CD4-positive, alpha-beta T cell treated with Interleukin-4 for 4 hours (primary cell): ENCODE results near the gene IFFO2.
"Not testable (repeated sequence)": the region's sequence is repeated elsewhere in the genome, so short reads cannot be mapped to it uniquely, and the experiment has no call there.

Source experiments
- DNase-seq: peaks from one replicate; pipeline ENCODE4 v3.0.0-alpha.2; 2020

The IFFO2 gene

GRCh38 chr1:18917071-18917799 is 39.2 kb downstream of the IFFO2 start:
- no peak for DNase-seq

- no peak for DNase-seq
Measured at GRCh38 chr1:18915341-18915740, 41.1 kb downstream of the IFFO2 start.

DNA sequence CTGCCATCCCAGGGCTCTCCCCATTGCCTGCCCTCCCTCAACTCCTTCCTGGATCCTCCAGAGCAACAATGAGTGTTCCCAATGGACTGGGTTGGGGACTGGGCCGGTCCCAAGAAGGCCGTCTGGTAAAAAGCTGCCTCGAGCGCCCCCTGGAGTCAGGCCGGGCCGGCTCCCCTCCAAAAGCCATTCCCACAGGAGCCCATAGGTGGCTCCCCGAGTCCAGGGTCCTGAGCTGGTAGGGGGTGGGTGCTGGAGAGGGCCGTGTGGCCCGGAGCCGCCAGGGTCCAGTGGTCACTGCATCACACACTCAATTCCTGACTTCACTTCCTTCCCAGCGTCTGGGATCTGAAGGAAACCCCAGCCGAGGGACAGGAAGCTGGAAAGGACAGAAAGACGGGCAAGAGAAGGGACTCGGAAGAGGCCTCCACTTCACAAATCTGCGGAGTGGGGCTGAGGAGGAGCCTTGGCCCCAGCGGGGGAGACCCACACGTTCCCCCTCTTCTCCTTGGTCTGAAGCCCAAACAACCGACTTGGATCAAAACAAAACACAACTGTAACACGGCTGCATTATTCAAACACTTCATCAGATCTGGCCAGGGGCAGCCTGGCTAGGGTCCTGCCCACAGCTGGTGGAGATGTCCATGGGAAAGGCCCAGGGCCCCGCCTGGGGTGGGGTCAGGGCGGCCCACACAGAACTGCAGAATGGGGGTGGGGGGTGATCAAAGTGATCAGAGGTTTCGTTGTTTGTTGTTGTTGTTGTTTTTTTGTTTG is 43.2 kb downstream of the IFFO2 start:
- DNase-seq, result peak; percentile 58

DNA sequence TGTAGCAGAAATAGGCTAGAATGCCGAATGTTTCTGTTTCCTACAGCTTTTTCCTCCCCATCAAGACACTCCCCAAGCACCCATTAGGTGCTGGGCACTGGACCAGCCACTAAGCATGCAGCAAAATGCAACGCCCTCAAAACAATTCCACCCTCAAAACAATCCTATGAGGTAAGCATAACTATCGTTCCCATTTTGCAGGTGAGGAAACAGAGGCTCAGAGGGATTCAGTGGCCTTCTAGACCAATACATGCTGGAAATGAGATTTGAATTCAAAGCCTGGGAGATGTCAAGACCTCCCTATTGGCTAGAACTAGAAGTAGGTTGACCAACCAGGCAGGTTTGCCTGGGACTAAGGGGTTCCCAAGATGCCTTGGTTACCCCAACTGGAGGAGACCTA is 43.9 kb downstream of the IFFO2 start:
- no peak for DNase-seq

GRCh38 chr1:18908911-18909771 is 47.3 kb downstream of the IFFO2 start:
- DNase-seq, result no peak

DNA sequence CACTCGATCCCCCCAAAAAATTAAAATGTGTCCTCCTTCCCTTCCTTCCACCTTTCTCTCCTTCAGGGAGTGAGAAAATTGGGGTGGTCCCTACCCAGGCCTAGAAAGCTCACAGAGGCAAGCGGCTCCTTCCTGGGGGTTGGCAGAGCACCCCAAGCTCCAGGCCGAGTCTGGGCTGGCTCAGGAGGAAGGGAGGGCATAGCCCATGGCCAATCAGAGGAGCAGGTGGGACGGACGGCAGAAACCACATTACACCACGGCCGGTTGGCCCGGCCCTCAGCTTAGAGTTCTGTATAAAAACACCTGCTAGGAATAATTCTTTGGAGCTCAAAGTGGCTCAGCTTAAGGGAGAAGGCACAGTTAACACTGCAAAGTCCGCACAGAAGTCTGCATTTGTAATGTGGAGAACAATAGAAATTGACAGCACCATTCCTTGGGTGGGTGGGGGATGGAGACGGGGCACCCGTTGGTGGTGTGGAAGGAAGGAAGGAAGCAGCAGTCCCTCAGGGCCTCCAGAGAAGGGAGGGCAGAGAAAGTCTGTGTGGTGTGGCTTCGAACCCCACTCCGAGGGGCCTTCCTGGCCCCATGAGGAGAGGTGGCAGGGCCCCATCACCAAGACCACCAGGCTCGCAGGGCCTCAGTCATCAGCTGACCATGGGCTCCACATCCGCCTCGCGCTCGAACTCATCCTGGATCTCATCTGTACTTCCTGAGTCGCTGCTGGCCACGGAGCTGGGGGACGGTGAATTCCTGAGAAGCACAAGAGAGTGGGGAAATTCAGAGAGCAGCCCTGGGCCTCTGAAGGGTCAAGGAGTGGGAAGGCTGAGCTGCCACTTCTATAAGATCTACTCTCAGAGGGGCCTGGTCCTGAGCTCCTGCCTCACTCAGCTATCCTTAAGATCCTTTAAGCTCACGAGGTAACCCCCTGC is 48.3 kb downstream of the IFFO2 start:
- DNase-seq, result no peak

DNA sequence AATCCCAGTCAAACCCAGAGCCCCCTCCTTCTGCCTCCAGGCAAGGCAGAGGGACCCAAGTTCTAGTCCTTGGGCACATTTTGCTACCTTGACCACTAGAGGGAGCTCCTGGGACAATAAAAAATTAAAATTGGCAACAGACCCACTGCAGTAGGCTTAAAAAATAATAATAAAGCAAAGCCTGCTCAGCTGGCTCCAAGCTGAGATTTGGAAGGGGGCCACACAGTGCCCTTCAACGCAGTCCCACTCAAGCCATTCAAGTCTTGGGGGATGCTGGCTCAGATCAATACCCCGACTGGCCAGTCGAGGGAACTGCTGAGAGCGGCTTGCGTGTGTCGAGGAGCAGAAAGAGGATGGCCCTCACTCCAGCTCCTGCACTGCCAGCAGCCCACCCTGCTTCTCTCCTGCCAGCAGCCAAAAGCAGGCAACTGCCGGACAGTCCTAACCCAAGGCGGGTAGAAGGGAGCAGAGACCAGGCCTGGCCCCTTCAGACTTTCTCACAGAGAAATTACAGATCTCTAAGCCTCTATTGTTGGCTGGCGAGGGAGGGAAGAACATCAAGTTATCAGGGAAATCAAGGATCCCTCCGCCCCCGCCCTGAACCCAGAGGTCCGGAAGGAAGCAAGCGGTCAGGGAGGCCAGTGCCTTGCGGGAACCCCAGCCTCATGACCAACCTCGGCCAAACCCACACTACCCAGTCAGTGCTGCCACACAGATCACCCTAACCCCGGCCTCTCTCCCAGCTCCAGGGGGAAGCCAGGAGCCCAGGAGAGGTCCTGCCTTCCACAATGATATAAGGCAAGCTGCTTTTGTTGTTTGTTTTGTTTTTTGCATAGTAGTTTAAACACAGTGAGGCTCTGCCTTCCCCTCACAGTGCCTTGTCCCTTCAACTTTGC is 49.2 kb downstream of the IFFO2 start:
- peak; percentile 77 for DNase-seq

DNA sequence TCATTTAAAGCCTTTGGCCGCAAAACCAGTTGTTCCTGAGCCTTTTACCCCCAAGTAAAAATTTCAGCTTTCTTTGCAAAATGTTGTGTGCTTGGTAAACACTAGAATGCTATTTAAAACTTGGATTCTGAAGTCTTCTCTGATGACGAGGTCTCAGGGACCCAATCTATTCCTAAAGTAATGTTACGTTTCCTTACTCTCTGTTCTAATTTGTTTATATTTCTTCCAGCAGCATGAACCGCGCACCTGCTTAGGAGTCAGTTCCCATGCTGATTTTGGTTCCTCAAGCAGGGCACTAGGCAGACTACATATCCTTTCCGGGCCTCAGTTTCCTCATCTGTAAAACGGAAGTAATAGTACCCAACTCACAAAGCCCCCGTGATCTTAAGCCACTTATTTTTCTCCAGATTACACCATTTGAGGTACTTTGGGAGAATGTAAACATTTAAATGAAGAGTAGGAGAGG is 53.2 kb downstream of the IFFO2 start:
- no peak for DNase-seq

DNA sequence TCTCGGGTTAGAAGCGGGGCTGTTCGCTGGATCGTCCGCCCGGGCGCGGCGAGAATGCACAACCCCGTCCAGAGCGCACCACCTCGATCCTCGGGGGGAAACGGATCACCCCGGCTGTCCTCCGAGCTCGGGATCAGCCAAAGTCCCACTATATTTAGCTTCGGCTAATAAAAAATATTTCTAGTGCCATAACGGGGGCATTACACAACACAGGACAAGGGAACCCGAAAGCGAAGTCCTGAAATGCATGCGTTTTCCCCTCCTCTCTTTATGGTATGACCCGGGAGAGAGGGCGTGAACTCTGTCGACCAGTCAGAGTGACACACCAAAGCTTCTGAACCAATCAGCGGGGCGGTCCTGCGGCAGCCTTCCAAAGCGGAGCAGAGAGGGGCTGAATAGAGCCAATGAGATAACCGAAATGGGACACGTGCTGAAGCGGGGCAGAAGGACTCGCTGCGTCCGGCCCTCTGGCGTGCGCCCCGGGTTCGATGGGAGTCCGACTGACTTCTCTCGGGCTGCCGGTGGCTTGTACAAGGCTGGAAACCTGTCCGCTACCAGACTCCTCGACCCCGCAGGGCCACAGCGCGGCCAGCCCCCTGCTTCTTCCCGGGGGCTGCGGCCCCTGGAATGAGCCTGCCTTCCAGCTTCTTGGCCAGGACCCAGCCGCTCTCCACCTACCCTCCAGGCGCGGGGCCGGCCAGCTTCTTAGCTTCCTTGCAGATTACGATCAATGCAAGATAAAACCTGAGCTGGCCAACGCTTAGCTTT is 53.8 kb downstream of the IFFO2 start, which contains the start of gene ALDH4A1:
Gene ALDH4A1 (minus strand): TSS at position 33 of the 768 bp plus-strand sequence. CDS start 32 bp downstream, at position 1.
- DNase-seq, result peak; percentile 96

DNA sequence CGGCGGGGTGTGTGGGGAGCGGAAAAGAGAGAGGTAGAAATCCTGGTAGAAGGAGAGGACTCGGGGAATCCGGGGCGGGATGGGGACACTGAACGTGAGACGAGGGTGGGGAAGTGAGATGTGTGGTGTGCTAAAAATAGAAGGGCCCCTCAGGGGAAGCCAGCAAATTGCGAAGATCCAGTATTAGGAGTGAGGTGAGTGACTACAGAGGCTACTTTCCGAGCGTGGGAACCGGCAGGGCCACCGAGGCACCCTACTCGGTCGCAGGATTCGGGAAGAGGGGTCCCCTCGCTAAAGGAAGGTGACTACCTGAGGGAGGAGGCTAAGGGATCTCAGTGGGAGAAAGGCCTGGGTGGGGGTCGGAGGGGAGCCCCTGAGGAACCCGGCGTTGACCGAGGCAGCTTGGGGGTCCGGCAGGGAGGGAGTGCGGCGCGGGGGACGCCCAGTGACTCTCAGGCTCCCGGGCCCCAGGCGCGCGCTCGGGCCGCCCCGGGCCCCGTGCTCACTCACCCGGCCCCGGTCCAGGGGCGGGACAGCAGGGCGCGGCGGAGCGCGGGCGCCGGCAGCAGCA is 54.4 kb downstream of the IFFO2 start:
- no peak for DNase-seq

GRCh38 chr1:18901147-18901951 is 55.1 kb downstream of the IFFO2 start:
- DNase-seq, result no peak

GRCh38 chr1:18900303-18900841 is 56.1 kb downstream of the IFFO2 start:
- no peak for DNase-seq

GRCh38 chr1:18899363-18900049 is 57.0 kb downstream of the IFFO2 start:
- no peak for DNase-seq

- no peak for DNase-seq
Measured at GRCh38 chr1:18898567-18898966, 57.9 kb downstream of the IFFO2 start.

DNA sequence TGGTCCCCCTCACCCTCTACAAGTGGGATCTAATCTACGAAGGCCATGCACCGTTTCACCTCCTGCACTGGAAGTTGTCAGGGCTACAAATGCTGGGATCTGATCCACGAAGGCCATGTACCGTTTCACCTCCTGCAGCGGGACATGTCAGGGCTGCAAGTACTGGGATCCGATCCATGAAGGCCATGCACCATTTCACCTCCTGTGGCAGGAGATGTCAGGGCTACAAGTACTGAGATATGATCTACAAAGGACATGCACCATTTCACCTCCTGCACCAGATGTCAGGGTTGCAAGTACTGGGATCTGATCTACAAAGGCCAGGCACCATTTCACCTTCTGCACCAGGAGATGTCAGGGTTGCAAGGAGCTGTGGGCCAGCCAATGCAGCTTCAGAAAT is 61.2 kb downstream of the IFFO2 start:
- no peak for DNase-seq

DNA sequence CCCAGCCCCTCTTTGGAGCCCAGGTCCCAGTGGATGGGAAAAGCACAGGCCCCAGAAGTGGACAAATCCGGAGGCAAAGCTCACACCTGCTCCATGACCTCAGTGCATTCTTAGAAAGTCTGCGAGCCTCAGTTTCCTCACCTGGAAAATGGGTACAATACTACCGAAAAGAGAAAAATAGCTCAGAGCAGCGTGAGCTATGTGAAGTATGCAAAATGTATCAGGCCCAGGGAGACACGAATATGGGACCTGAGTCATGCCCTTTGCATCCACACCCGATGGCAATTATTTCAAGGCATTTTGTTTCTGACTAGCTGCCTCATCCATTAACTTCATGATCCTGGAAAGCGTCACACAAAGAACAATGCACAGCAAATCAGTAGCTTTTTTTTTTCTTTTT is 63.4 kb downstream of the IFFO2 start:
- DNase-seq, result no peak

DNA sequence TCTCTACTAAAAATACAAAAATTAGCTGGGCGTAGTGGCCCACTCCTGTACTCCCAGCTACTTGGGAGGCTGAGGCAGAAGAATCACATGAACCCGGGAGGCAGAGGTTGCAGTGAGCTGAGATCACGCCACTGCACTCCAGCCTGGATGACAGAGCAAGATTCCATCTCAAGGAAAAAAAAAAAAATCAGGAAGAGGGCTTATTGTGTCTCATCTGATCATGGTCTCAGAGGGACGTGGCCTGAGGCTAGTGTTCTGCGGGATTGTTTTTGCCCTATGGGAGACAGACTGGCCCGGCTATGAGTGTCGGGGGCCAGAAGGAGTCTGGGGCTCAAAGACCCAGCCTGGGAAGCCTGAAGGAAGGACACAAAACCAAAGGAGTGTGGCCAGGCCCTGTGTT is 64.6 kb downstream of the IFFO2 start:
- not testable (repeated sequence) for DNase-seq

DNA sequence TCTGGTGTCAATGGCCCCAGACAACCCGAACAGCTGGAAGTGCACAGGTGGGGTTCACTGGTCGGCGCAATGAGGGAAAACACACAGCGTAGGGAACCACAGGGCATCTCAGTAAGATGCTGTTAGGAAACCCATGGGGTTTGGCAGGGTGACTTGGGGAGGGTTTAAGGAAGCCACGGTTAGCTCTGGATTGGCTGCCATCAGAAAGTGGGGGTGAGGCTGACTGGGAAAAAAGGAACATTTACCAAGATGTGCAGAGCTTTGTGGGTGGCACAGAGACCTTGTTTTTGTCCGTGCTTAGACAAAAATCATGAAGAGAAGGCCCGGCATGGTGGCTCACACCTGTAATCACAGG is 65.1 kb downstream of the IFFO2 start:
- no peak for DNase-seq
